Prostate gland (tissue), 2 donors: ENCODE results near the gene E4F1.

ENCODE experiments used
- POLR2A ChIP-seq: fragments of 450-650 bp; IDR thresholded peaks from one replicate; pipeline ENCODE4 v1.6.1; 2016; ENCODE audit warnings: antibody characterized with exemption, mild to moderate bottlenecking
- POLR2AphosphoS5 ChIP-seq: sonication (generic); formaldehyde crosslinking; IDR thresholded peaks from one replicate; pipeline ENCODE4 v1.6.1; 2017; ENCODE audit warnings: antibody characterized with exemption
- TF ChIP-seq, protein P1 (sequence below), 4 experiments: fragments of 200-600 bp in 2 of 4; fragments of 450-650 bp in 2 of 4; sonication (generic) in 2 of 4; IDR thresholded peaks; 1 replicate in 3 of 4; 2 replicates in 1 of 4; pipeline ENCODE4 v1.5.1; 2016 to 2019; ENCODE audit warnings: antibody characterized with exemption in 4 of 4, mild to moderate bottlenecking in 2 of 4, moderate library complexity in 2 of 4

DNA sequence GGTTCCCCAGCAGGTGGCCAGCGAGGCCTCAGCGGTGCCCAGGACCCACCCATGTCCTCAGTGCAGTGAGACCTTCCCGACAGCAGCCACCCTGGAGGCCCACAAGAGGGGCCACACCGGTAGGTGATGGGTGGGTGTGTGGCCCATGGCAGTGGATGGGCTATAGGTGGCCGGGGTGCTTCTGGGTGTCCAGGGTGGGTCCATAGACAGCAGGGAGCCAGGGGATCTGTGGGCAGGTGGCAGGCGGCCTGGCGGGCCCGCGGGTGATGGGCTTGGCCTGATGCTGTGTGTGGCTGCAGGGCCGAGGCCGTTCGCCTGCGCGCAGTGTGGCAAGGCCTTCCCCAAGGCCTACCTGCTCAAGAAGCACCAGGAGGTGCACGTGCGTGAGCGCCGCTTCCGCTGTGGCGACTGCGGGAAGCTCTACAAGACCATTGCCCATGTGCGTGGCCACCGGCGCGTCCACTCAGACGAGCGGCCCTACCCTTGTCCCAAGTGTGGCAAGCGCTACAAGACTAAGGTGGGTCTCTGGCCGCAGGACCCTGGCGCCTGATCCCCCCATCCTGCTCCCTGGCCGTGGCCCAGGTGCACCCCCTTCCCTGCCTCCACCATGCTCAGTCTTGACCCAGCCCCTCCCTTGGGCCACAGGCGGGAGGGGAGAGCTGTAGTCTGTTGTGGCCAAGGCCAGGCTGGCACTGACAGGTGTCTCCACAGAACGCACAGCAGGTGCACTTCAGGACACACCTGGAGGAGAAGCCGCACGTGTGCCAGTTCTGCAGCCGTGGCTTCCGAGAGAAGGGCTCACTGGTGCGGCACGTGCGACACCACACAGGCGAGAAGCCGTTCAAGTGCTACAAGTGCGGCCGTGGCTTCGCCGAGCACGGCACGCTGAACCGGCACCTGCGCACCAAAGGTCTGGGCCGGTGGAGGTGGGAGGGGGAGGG lies 10.8 kb downstream of the E4F1 start:
- TF ChIP-seq, protein P1, sequence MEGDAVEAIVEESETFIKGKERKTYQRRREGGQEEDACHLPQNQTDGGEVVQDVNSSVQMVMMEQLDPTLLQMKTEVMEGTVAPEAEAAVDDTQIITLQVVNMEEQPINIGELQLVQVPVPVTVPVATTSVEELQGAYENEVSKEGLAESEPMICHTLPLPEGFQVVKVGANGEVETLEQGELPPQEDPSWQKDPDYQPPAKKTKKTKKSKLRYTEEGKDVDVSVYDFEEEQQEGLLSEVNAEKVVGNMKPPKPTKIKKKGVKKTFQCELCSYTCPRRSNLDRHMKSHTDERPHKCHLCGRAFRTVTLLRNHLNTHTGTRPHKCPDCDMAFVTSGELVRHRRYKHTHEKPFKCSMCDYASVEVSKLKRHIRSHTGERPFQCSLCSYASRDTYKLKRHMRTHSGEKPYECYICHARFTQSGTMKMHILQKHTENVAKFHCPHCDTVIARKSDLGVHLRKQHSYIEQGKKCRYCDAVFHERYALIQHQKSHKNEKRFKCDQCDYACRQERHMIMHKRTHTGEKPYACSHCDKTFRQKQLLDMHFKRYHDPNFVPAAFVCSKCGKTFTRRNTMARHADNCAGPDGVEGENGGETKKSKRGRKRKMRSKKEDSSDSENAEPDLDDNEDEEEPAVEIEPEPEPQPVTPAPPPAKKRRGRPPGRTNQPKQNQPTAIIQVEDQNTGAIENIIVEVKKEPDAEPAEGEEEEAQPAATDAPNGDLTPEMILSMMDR (IDR thresholded peaks at IDR 0.05): no peak
- no peak for TF ChIP-seq POLR2AphosphoS5
- no peak for TF ChIP-seq POLR2A
